HepG2 (cell line): ENCODE measurements around the gene TGFBR1. TPM values are rescaled to one million over a fixed set of nuclear protein-coding genes. Genes with fewer than 3 reads are reported as not detected.

Experiments
- ATAC-seq: fragments of 200-7000 bp; cut with Tn5 transposase; 3 replicates; pipeline ENCODE4 v1.9.1; 2020; ENCODE audit warnings: mild to moderate bottlenecking, moderate library complexity
- BruUV-seq: library from RNA; stranded (reverse); fragments of 400-500 nt; replicated peaks from 2 replicates; lab custom pipeline; 2021; lab: Mats Ljungman, UMichigan
- CTCF ChIA-PET: fragments of 300-600 bp; formaldehyde crosslinking; extraction: SDS; loops from one replicate; lab custom pipeline; 2021; ENCODE audit warnings: low total read pairs, inconsistent platforms, low intra/inter-chr PET ratio; lab: Yijun Ruan, JAX
- POLR2A ChIA-PET: fragments of 350-600 bp; sonication (Branson Sonifier 250); formaldehyde crosslinking; loops from one replicate; lab custom pipeline; 2020; ENCODE audit warnings: antibody characterized with exemption, inconsistent platforms; lab: Yijun Ruan, JAX
- DNase-seq: peaks from one replicate; pipeline ENCODE4 v3.0.0-alpha.2; 2015; ENCODE audit warnings: low spot score
- FAIRE-seq: peaks from 3 replicates; lab custom pipeline; 2011; peaks lifted over from hg19 to GRCh38; lab: Jason Lieb, UNC
- H2AFZ ChIP-seq: one replicate; pipeline ENCODE4 v1.6.1; 2011; ENCODE audit warnings: low read length, inconsistent platforms
- H3K27ac ChIP-seq: fragments of 300-600 bp; 3 replicates; pipeline ENCODE4 v1.8.0; 2011; ENCODE audit warnings: mixed run types, mild to moderate bottlenecking, mixed read lengths, low read length, inconsistent platforms; ENCODE audit not compliant: insufficient read depth; ENCODE audit errors: extremely low read length
- H3K27me3 ChIP-seq, 2 experiments: fragments of 200-600 bp in 1 of 2; 2 replicates in 1 of 2; 3 replicates in 1 of 2; pipeline versions ENCODE4 v1.6.0 to v1.8.0; 2011; ENCODE audit warnings: low read length in 2 of 2, mild to moderate bottlenecking in 2 of 2, moderate library complexity in 2 of 2, inconsistent platforms in 1 of 2; ENCODE audit not compliant: insufficient read depth in 2 of 2, control insufficient read depth in 1 of 2
- H3K36me3 ChIP-seq, 2 experiments: fragments of 200-600 bp in 1 of 2; replicated peaks in 1 of 2; 2 replicates in 1 of 2; 3 replicates in 1 of 2; pipeline versions ENCODE4 v1.5.1 to v1.8.0; 2011; ENCODE audit warnings: low read length in 2 of 2, inconsistent platforms in 1 of 2; ENCODE audit not compliant: insufficient read depth in 2 of 2, control insufficient read depth in 1 of 2
- H3K4me1 ChIP-seq: 2 replicates; pipeline ENCODE4 v1.5.1; 2012; ENCODE audit warnings: low read length, inconsistent platforms; ENCODE audit not compliant: insufficient read depth
- H3K4me2 ChIP-seq: 2 replicates; pipeline ENCODE4 v1.6.0; 2011; ENCODE audit warnings: low read depth, low read length, inconsistent platforms
- H3K4me3 ChIP-seq, 3 experiments: fragments of 200-600 bp in 1 of 3; sonication (generic), shearing (Covaris generic) in 1 of 3; replicated peaks in 1 of 3; 2 replicates each; pipeline ENCODE4 v1.5.1; 2011 to 2016; ENCODE audit warnings: low read length in 3 of 3, inconsistent platforms in 2 of 3, low read depth in 2 of 3, mild to moderate bottlenecking in 2 of 3, control low read depth in 1 of 3, mixed read lengths in 1 of 3; ENCODE audit not compliant: insufficient read depth in 1 of 3
- H3K79me2 ChIP-seq: one replicate; pipeline ENCODE4 v1.6.1; 2011; ENCODE audit warnings: low read length, inconsistent platforms; ENCODE audit not compliant: insufficient read depth
- H3K9ac ChIP-seq: 2 replicates; pipeline ENCODE4 v1.6.0; 2011; ENCODE audit warnings: mild to moderate bottlenecking, low read depth, low read length, inconsistent platforms; ENCODE audit not compliant: insufficient read depth
- H3K9me3 ChIP-seq: 2 replicates; pipeline ENCODE4 v1.5.1; 2012; ENCODE audit warnings: mild to moderate bottlenecking, low read length
- H4K20me1 ChIP-seq: 2 replicates; pipeline ENCODE4 v1.6.0; 2011; ENCODE audit warnings: inconsistent platforms, mild to moderate bottlenecking, low read length, moderate library complexity; ENCODE audit not compliant: insufficient read depth
- BORCS8-MEF2B ChIP-seq: sonication (generic); formaldehyde crosslinking; IDR thresholded peaks from 2 replicates; pipeline ENCODE4 v1.8.0; 2022; ENCODE audit warnings: mild to moderate bottlenecking, missing genetic modification reagents
- KMT2B ChIP-seq: IDR thresholded peaks from 2 replicates; pipeline ENCODE4 v1.6.1; 2016; ENCODE audit warnings: missing genetic modification reagents, missing compliant biosample characterization
- MBD4 ChIP-seq: IDR thresholded peaks from 2 replicates; pipeline ENCODE4 v1.6.1; 2012; ENCODE audit warnings: low read length, inconsistent platforms, borderline replicate concordance
- NFRKB ChIP-seq: fragments of 450-650 bp; IDR thresholded peaks from 2 replicates; pipeline ENCODE4 v1.6.1; 2017
- PLSCR1 ChIP-seq: sonication (generic); formaldehyde crosslinking; IDR thresholded peaks from 2 replicates; pipeline ENCODE4 v1.5.0; 2020; ENCODE audit warnings: missing genetic modification reagents, mild to moderate bottlenecking, borderline replicate concordance
- RAD51 ChIP-seq: fragments of 450-650 bp; IDR thresholded peaks from 2 replicates; pipeline ENCODE4 v1.6.1; 2016; ENCODE audit warnings: borderline replicate concordance
- RFX1 ChIP-seq: fragments of 450-650 bp; IDR thresholded peaks from 2 replicates; pipeline ENCODE4 v1.6.1; 2017
- TBL1XR1 ChIP-seq: fragments of 150-350 bp; IDR thresholded peaks from 2 replicates; pipeline ENCODE4 v1.6.1; 2014; ENCODE audit warnings: borderline replicate concordance, low read length; ENCODE audit not compliant: partially characterized antibody
- TCF12 ChIP-seq, 2 experiments: fragments of 450-650 bp in 1 of 2; sonication (generic) in 1 of 2; formaldehyde crosslinking in 1 of 2; IDR thresholded peaks; 2 replicates each; pipeline versions ENCODE4 v1.6.1 to v1.8.0; 2017 to 2022; ENCODE audit warnings: antibody characterized with exemption in 1 of 2, mild to moderate bottlenecking in 1 of 2, missing genetic modification reagents in 1 of 2, moderate library complexity in 1 of 2
- ZNF274 ChIP-seq: sonication (generic); formaldehyde crosslinking; IDR thresholded peaks from 2 replicates; pipeline ENCODE4 v1.5.1; 2020; ENCODE audit warnings: mild to moderate bottlenecking, missing genetic modification reagents
- ZNF44 ChIP-seq: sonication (generic); formaldehyde crosslinking; IDR thresholded peaks from 2 replicates; pipeline ENCODE4 v1.5.1; 2020; ENCODE audit warnings: mild to moderate bottlenecking, missing genetic modification reagents
- ZNF451 ChIP-seq: sonication (generic); formaldehyde crosslinking; IDR thresholded peaks from 2 replicates; pipeline ENCODE4 v1.5.0; 2020; ENCODE audit warnings: mild to moderate bottlenecking, missing genetic modification reagents
- ZNF484 ChIP-seq: sonication (generic); formaldehyde crosslinking; IDR thresholded peaks from 2 replicates; pipeline ENCODE4 v1.5.1; 2020; ENCODE audit warnings: mild to moderate bottlenecking, low read depth, missing genetic modification reagents, borderline replicate concordance
- ZNF589 ChIP-seq: sonication (generic); formaldehyde crosslinking; conservative IDR thresholded peaks from 2 replicates; pipeline ENCODE4 v1.8.0; 2022; ENCODE audit warnings: mild to moderate bottlenecking, moderate library complexity, missing genetic modification reagents
- ZNF703 ChIP-seq: sonication (generic); formaldehyde crosslinking; IDR thresholded peaks from 2 replicates; pipeline ENCODE4 v1.5.1; 2020; ENCODE audit warnings: missing genetic modification reagents, mild to moderate bottlenecking, moderate library complexity, borderline replicate concordance
- ZNF879 ChIP-seq: sonication (generic); formaldehyde crosslinking; IDR thresholded peaks from 2 replicates; pipeline ENCODE4 v1.8.1; 2023; ENCODE audit warnings: missing genetic modification reagents
- WGBS: methylation state at CpG from one replicate; pipeline ENCODE4 v1.1.6; 2017; ENCODE audit warnings: low lambda C conversion rate; 5-methylcytosine and 5-hydroxymethylcytosine counted together
- in situ Hi-C: cut with HindIII; loops from 2 replicates; pipeline ENCODE4 v1.10.0; 2017; ENCODE audit warnings: low pct_unique_long_range_greater_than_20kb; ENCODE audit not compliant: extremely low pct_ligation_motif_present
- intact Hi-C: fragments of 100-400 bp; cut with micrococcal nuclease; formaldehyde crosslinking; loops from one replicate; pipeline ENCODE4 v1.10.0; 2022; ENCODE audit not compliant: unreplicated experiment
- polyA plus RNA-seq, 8 experiments: library from polyadenylated mRNA; depleted of rRNA in 3 of 8; stranded (reverse) in 7 of 8; unstranded in 1 of 8; fragments of >200 nt; fragmentation: Illumina TruSeq in 4 of 8; extraction: Trizol in 4 of 8; gene quantifications; 2 replicates each; pipeline versions ENCODE4 v1.2.1 to v1.2.3, GENCODE V29; 2011 to 2016; ENCODE audit warnings: low read depth in 4 of 8, missing spikeins in 1 of 8, mixed read lengths in 1 of 8; ENCODE audit not compliant: insufficient read depth in 1 of 8
- total RNA-seq, 5 experiments: library from RNA; depleted of rRNA; stranded (reverse); fragments of >200 nt; fragmentation: Illumina TruSeq; extraction: Trizol; gene quantifications; 2 replicates each; pipeline ENCODE4 v1.2.3, GENCODE V29; 2016; ENCODE audit warnings: low read depth in 1 of 5
- TF ChIP-seq, protein P1 (sequence below): sonication (generic); formaldehyde crosslinking; IDR thresholded peaks from 2 replicates; pipeline ENCODE4 v1.4.0; 2020; ENCODE audit warnings: missing genetic modification reagents
- TF ChIP-seq, protein P2 (sequence below): sonication (generic); formaldehyde crosslinking; IDR thresholded peaks from 2 replicates; pipeline ENCODE4 v1.5.0; 2020; ENCODE audit warnings: missing genetic modification reagents

TGFBR1 gene
- total and polyA plus RNA-seq, 2 of the 13 experiments (the other 11 are each of a cell fraction or from before 2014, with no cell fraction given) = 16.8 to 23.9 TPM

DNA sequence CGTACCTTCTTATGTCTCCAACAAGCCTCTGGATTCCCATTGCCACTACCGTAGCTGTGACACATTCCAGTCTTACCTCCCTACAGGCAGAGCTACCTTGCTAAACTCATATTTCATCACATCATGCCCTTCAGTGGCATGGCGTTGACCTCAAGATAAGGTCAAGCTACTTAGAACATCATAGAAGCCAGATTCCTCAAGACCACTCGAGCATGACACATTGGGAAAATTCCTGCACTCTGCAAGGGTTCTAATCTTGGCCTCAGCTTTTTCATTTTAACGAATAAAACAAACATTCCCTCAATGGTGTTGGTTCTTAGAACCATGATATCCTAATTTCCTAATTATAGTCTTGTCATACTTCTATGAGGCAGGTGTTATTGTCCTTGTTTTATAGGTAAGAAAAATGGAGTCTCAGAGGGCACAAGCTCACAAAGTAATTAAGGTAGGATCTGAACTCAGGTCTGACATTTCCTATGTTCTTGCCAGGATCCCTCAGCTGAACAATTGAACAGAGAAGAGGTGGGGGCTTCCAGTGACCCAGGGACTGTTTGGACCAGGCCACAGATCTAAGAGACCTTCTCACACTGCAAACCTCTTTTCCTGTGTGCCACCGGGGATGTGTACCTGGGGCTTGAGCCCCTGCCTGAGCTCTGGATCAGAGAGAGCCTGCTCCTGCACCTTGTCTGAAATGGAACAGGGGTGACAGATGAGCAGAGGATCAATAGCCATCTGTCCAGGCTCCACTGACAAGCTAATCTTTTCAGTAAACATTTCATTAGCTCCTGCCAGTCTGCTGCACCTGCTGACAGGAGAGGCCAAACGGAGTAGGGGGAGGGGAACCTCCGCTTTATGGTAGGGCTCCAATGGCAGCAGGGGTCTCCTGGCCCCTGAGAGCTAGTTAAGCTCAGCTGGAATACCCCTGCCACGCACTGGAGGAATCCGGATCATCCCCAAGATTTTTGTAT is 67.5 kb downstream of the TGFBR1 start:
- peak overlapping the region; percentile 29 for H3K27ac ChIP-seq
- POLR2A ChIA-PET = interaction anchor here (1.3 to 2.8 kb wide), 2 partner anchors 50 to 649 kb away, joined by 4 to 21 read pairs; partner anchors contain the start of genes ALG2, NR4A3 and SEC61B
- no peaks in the 10 kb centered on the region for H3K79me2 ChIP-seq
- no TSS peak for BruUV-seq
- H3K27me3 ChIP-seq = peaks cover 5 to 6% of the 10 kb centered on the region in 2 experiments; a peak in 3 of 5 replicates
- peak; percentile 83 for ATAC-seq
- intact Hi-C loops = loop anchor here (1.0 to 5.0 kb wide), 3 partner anchors 50 to 1255 kb away; partner anchors contain the start of genes MSANTD3, NR4A3 and SEC61B
- H2AFZ ChIP-seq = no peak overlapping the region
- CTCF ChIA-PET = no interaction called here
- in situ Hi-C loops = loop anchor here (25.0 kb wide), 1 partner anchor 1415 kb away; the partner anchor contains the start of gene CAVIN4
- FAIRE-seq = peak; percentile 86
- H3K9ac ChIP-seq = no peak overlapping the region
- no peaks in the 10 kb centered on the region for H3K36me3 ChIP-seq
- H3K4me1 ChIP-seq = peaks cover 81% of the 10 kb centered on the region
- peak; percentile 76 for DNase-seq
- H4K20me1 ChIP-seq = no peaks in the 10 kb centered on the region
- no peaks in the 10 kb centered on the region for H3K9me3 ChIP-seq
- WGBS = 3% methylated on average over 8 of the region's 10 CpGs
- H3K4me3 ChIP-seq = peak overlapping the region in 2 of 3 experiments; percentile 21 to 23; a peak in 2 of 6 replicates
- peak overlapping the region; percentile 72 for H3K4me2 ChIP-seq
- no peak for TF ChIP-seq NFRKB
- TF ChIP-seq ZNF484 (CRISPR knock-in tag) = no peak
- 0 out of 2 replicates have a peak, but pooled peaks have one; percentile 34 for TF ChIP-seq KMT2B (CRISPR knock-in tag)
- no peak for TF ChIP-seq TCF12 (IDR thresholded peaks at IDR 0.05)
- 0 out of 2 replicates have a peak, but pooled peaks have one; percentile 62 for TF ChIP-seq TCF12 (CRISPR knock-in tag; IDR thresholded peaks at IDR 0.05)
- no peak for TF ChIP-seq TBL1XR1
- no peak for TF ChIP-seq RAD51
- no peak for TF ChIP-seq ZNF451 (CRISPR knock-in tag)
- peak; percentile 63; the same call in 1 of the 2 replicates for TF ChIP-seq ZNF703
- TF ChIP-seq ZNF44 = no peak
- no peak for TF ChIP-seq ZNF274 (CRISPR knock-in tag)
- TF ChIP-seq, protein P1, sequence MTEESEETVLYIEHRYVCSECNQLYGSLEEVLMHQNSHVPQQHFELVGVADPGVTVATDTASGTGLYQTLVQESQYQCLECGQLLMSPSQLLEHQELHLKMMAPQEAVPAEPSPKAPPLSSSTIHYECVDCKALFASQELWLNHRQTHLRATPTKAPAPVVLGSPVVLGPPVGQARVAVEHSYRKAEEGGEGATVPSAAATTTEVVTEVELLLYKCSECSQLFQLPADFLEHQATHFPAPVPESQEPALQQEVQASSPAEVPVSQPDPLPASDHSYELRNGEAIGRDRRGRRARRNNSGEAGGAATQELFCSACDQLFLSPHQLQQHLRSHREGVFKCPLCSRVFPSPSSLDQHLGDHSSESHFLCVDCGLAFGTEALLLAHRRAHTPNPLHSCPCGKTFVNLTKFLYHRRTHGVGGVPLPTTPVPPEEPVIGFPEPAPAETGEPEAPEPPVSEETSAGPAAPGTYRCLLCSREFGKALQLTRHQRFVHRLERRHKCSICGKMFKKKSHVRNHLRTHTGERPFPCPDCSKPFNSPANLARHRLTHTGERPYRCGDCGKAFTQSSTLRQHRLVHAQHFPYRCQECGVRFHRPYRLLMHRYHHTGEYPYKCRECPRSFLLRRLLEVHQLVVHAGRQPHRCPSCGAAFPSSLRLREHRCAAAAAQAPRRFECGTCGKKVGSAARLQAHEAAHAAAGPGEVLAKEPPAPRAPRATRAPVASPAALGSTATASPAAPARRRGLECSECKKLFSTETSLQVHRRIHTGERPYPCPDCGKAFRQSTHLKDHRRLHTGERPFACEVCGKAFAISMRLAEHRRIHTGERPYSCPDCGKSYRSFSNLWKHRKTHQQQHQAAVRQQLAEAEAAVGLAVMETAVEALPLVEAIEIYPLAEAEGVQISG (CRISPR knock-in tag) = peak; percentile 46; the same call in 1 of the 2 replicates
- peak; percentile 82 for TF ChIP-seq BORCS8-MEF2B (CRISPR knock-in tag)
- no peak for TF ChIP-seq ZNF879 (CRISPR knock-in tag)
- TF ChIP-seq PLSCR1 (CRISPR knock-in tag) = no peak
- no peak for TF ChIP-seq ZNF589 (CRISPR knock-in tag)
- no peak for TF ChIP-seq MBD4
- no peak for TF ChIP-seq RFX1
- TF ChIP-seq, protein P2, sequence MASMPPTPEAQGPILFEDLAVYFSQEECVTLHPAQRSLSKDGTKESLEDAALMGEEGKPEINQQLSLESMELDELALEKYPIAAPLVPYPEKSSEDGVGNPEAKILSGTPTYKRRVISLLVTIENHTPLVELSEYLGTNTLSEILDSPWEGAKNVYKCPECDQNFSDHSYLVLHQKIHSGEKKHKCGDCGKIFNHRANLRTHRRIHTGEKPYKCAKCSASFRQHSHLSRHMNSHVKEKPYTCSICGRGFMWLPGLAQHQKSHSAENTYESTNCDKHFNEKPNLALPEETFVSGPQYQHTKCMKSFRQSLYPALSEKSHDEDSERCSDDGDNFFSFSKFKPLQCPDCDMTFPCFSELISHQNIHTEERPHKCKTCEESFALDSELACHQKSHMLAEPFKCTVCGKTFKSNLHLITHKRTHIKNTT = no peak
